Heart right ventricle (tissue), 16 donors: Measurements from ENCODE around the gene DNAJB6. TPM values are rescaled to one million over a fixed set of nuclear protein-coding genes. Genes with fewer than 3 reads are reported as not detected.

ENCODE experiments used
- ATAC-seq, 8 donors: fragments of 200-7000 bp; cut with Tn5 transposase; one replicate each; pipeline ENCODE4 v1.9.1; 2020; ENCODE audit warnings: mild to moderate bottlenecking in 8 of 8, moderate library complexity in 8 of 8, moderate number of reproducible peaks in 1 of 8
- DNase-seq, 2 donors: peaks; one replicate each; pipeline ENCODE4 v3.0.0-alpha.2; 2020
- H3K27ac ChIP-seq, 10 donors: fragments of 200-600 bp; sonication (generic) in 2 of 10; one replicate each; pipeline versions ENCODE4 v1.5.0 to v1.8.0; 2020 to 2022; ENCODE audit warnings: mild to moderate bottlenecking in 3 of 10
- H3K27me3 ChIP-seq, 7 donors: fragments of 200-600 bp; one replicate each; pipeline ENCODE4 v1.8.0; 2021 to 2022; ENCODE audit warnings: mild to moderate bottlenecking in 2 of 7
- H3K36me3 ChIP-seq, 9 donors: fragments of 200-600 bp; sonication (generic) in 1 of 9; one replicate each; pipeline versions ENCODE4 v1.5.0 to v1.8.0; 2020 to 2022; ENCODE audit warnings: mild to moderate bottlenecking in 2 of 9
- H3K4me1 ChIP-seq, 9 donors: fragments of 200-600 bp; sonication (generic) in 1 of 9; one replicate each; pipeline versions ENCODE4 v1.5.0 to v1.8.0; 2020 to 2022; ENCODE audit warnings: mild to moderate bottlenecking in 4 of 9
- H3K4me3 ChIP-seq, 10 donors: fragments of 200-600 bp; sonication (generic) in 2 of 10; one replicate each; pipeline versions ENCODE4 v1.5.0 to v1.8.0; 2020 to 2022; ENCODE audit warnings: mild to moderate bottlenecking in 7 of 10, moderate library complexity in 2 of 10
- H3K9me3 ChIP-seq, 11 donors: fragments of 200-600 bp in 10 of 11; sonication (generic) in 2 of 11; one replicate each; pipeline versions ENCODE4 v1.5.0 to v1.8.0; 2013 to 2022; ENCODE audit warnings: mild to moderate bottlenecking in 2 of 11, control low read depth in 1 of 11, moderate library complexity in 1 of 11
- CTCF ChIP-seq, 9 donors: fragments of 200-600 bp; sonication (generic) in 2 of 9; IDR thresholded peaks; one replicate each; pipeline versions ENCODE4 v1.5.0 to v1.8.0; 2021 to 2022; ENCODE audit warnings: antibody characterized with exemption in 9 of 9, mild to moderate bottlenecking in 5 of 9, moderate library complexity in 1 of 9
- WGBS, 2 donors: extraction: QIAGEN DNeasy Blood & Tissue Kit; methylation state at CpG; one replicate each; pipeline ENCODE4 v1.1.7; 2013; ENCODE audit warnings: inconsistent platforms in 1 of 2; 5-methylcytosine and 5-hydroxymethylcytosine counted together
- intact Hi-C, 10 donors: fragments of 100-400 bp; cut with DNase I; formaldehyde crosslinking; loops; one replicate each; pipeline versions ENCODE4 v1.11.1 to v1.14.2; 2022
- polyA plus RNA-seq, 2 donors: library from polyadenylated mRNA; stranded (reverse); fragments of 200-250 nt; gene quantifications; one replicate each; pipeline ENCODE4 v1.2.3, GENCODE V29; 2013
- total RNA-seq, 10 donors: library from RNA; stranded (reverse); fragmentation: NEBNext Ultra II Directional in 3 of 10; extraction: Animal tissue kit (Norgen Biotek cat#: 25700) in 3 of 10; gene quantifications; one replicate each; pipeline versions ENCODE4 v1.2.1 to v1.2.4, GENCODE V29; 2021 to 2023
- donor health status: Arrhythmogenic right ventricular cardiomyopathy.
- donor health status: ischemic (EF 13 %, LVEDD 7.1; RV severe dilation, severe dysfunction).
- donor health status: healthy with polysubstance abuse.
- donor health status: DM: no; HTN: yes; CAD: no.
- donor health status: DM: no; HTN: no; CAD: no.
- donor health status: ischemic (EF 25% LVEDD 6.9; RV normal size, moderate dysfunction).
- donor health status: ischemic (EF 25% LVEDD 5.7; RV mildly dilated, moderate dysfunction).
- donor health status: healthy.
- donor health status: DM: yes; HTN: yes; CAD: no.
- donor health status: Ischemic cardiomyopathy.
- donor health status: ischemic (EF 35%, LVEDD 5.7; RV mildly dilated, moderate dysfunction).
- donor health status: nonischemic (EF 11% LVEDD 7.7; RV severe dilation, severe dysfunction).
- donor health status: DM: yes; HTN: yes; CAD: no.
- donor health status: PGD.
- donor health status: ischemic (EF 29% LVEDD 5.4; RV normal size, mild dysfunction).
- donor health status: nonischemic (EF 23%, LVEDD 6.1; RV moderate dilation, normal function).

DNAJB6 gene
- total and polyA plus RNA-seq, 12 donors, result 114 to 200 (median 183) TPM

- Histone ChIP-seq H3K36me3 (no peaks in the 10 kb centered on the region), H3K27me3 (peaks cover 0 to 6% (median 0%) of the 10 kb centered on the region in 7 donors), H3K9me3 (no peaks in the 10 kb centered on the region), H3K4me3 (no peak overlapping the region), H3K27ac (no peak overlapping the region), H3K4me1 (peaks cover 0 to 22% (median 0%) of the 10 kb centered on the region in 9 donors)
- 58 to 64% methylated on average over 13 of the region's 13 CpGs for WGBS, 2 donors
- DNase-seq (no peak), ATAC-seq (no peak)
- TF ChIP-seq CTCF (IDR thresholded peaks at IDR 0.05), result no peak
- intact Hi-C loops, result no loop called here
Observed at GRCh38 chr7:157297185-157297584, 39.6 kb upstream of the DNAJB6 start.

- ATAC-seq, result no peak
Observed at GRCh38 chr7:157299317-157299612, 37.5 kb upstream of the DNAJB6 start.

GRCh38 chr7:157299613-157300368, 37.0 kb upstream of the DNAJB6 start:
- TF ChIP-seq CTCF (IDR thresholded peaks at IDR 0.05), result peak in 2 of 9 donors; percentile 3 to 20
- no peaks in the 10 kb centered on the region for H3K36me3 ChIP-seq
- peak overlapping the region in 8 of 10 donors; percentile 13 to 31 (median 20) for H3K4me3 ChIP-seq
- WGBS, 2 donors, result 66 to 69% methylated on average over 35 to 37 of the region's 37 CpGs
- peak overlapping the region in 1 of 10 donors; percentile 26 for H3K27ac ChIP-seq
- H3K4me1 ChIP-seq, result peaks cover 0 to 30% (median 0%) of the 10 kb centered on the region in 9 donors
- intact Hi-C loops, result no loop called here
- H3K9me3 ChIP-seq, result no peaks in the 10 kb centered on the region
- no peak for DNase-seq
- H3K27me3 ChIP-seq, result peaks cover 0 to 6% (median 0%) of the 10 kb centered on the region in 7 donors
- peak in 6 of 8 donors; percentile 25 to 46 (median 38) for ATAC-seq

More at GRCh38 chr7:157299317-157299612, 37.5 kb upstream of the DNAJB6 start:
- 98 to 99% methylated on average over 3 of the region's 3 CpGs for WGBS, 2 donors
- intact Hi-C loops, result no loop called here
- Histone ChIP-seq H3K27ac (no peak overlapping the region), H3K36me3 (no peaks in the 10 kb centered on the region), H3K4me1 (peaks cover 0 to 30% (median 0%) of the 10 kb centered on the region in 9 donors), H3K9me3 (no peaks in the 10 kb centered on the region), H3K27me3 (peaks cover 0 to 6% (median 0%) of the 10 kb centered on the region in 7 donors), H3K4me3 (no peak overlapping the region)
- DNase-seq, result no peak
- no peak for TF ChIP-seq CTCF (IDR thresholded peaks at IDR 0.05)

- no peaks in the 10 kb centered on the region for H3K36me3 ChIP-seq
- no peak for TF ChIP-seq CTCF (IDR thresholded peaks at IDR 0.05)
- ATAC-seq, result peak in 4 of 8 donors; percentile 18 to 45 (median 40)
- H3K4me1 ChIP-seq, result peaks cover 0 to 30% (median 0%) of the 10 kb centered on the region in 9 donors
- H3K27ac ChIP-seq, result peak overlapping the region in 1 of 10 donors; percentile 26
- H3K4me3 ChIP-seq, result peak overlapping the region in 8 of 10 donors; percentile 13 to 31 (median 20)
- intact Hi-C loops, result no loop called here
- WGBS, 2 donors, result 66 to 70% methylated on average over 29 of the region's 29 CpGs
- no peak for DNase-seq
- peaks cover 0 to 2% (median 0%) of the 10 kb centered on the region in 7 donors for H3K27me3 ChIP-seq
- H3K9me3 ChIP-seq, result no peaks in the 10 kb centered on the region
Observed at GRCh38 chr7:157300369-157300825, 36.4 kb upstream of the DNAJB6 start.
